COR-L47 (cell line): ENCODE results near the gene STMP1.
"Not testable (repeated sequence)": the region's sequence is repeated elsewhere in the genome, so short reads cannot be mapped to it uniquely, and the experiment has no call there.

Source experiments
- DNase-seq: peaks from one replicate; lab custom pipeline; 2025; lab: John Stamatoyannopoulos, UW

The STMP1 gene

GRCh38 chr7:135665042-135665441 is 2.7 kb downstream of the STMP1 start:
- no peak for DNase-seq

- no peak for DNase-seq
Observed at GRCh38 chr7:135666156-135666555, 3.8 kb downstream of the STMP1 start.

GRCh38 chr7:135666846-135667245 is 4.5 kb downstream of the STMP1 start:
- no peak for DNase-seq

- not testable (repeated sequence) for DNase-seq
Observed at GRCh38 chr7:135667626-135668025, 5.3 kb downstream of the STMP1 start.

GRCh38 chr7:135668852-135669395 is 6.6 kb downstream of the STMP1 start:
- DNase-seq = not testable (repeated sequence)

GRCh38 chr7:135669774-135670173 is 7.5 kb downstream of the STMP1 start:
- DNase-seq = no peak

- no peak for DNase-seq
Observed at GRCh38 chr7:135670179-135670578, 7.9 kb downstream of the STMP1 start.

- peak; percentile 43 for DNase-seq
Observed at GRCh38 chr7:135672560-135673359, 10.4 kb downstream of the STMP1 start.

GRCh38 chr7:135673360-135673706 is 11.0 kb downstream of the STMP1 start:
- DNase-seq = no peak

- peak; percentile 32 for DNase-seq
Observed at GRCh38 chr7:135678612-135679575, 16.6 kb downstream of the STMP1 start.

GRCh38 chr7:135681762-135682161 is 19.4 kb downstream of the STMP1 start:
- DNase-seq = no peak

- peak; percentile 54 for DNase-seq
Observed at GRCh38 chr7:135682191-135682590, 19.9 kb downstream of the STMP1 start.

- no peak for DNase-seq
Observed at GRCh38 chr7:135683609-135684008, 21.3 kb downstream of the STMP1 start.

GRCh38 chr7:135684136-135684535 is 21.8 kb downstream of the STMP1 start:
- DNase-seq = no peak

- no peak for DNase-seq
Observed at GRCh38 chr7:135684699-135685098, 22.4 kb downstream of the STMP1 start.

GRCh38 chr7:135685306-135686084 is 23.2 kb downstream of the STMP1 start:
- DNase-seq = no peak

- DNase-seq = no peak
Observed at GRCh38 chr7:135687466-135687865, 25.2 kb downstream of the STMP1 start.

- DNase-seq = no peak
Observed at GRCh38 chr7:135690566-135690965, 28.3 kb downstream of the STMP1 start.

GRCh38 chr7:135692055-135692454 is 29.7 kb downstream of the STMP1 start:
- DNase-seq = no peak

- DNase-seq = not testable (repeated sequence)
Observed at GRCh38 chr7:135692606-135693005, 30.3 kb downstream of the STMP1 start.

GRCh38 chr7:135693558-135693957 is 31.2 kb downstream of the STMP1 start:
- DNase-seq = no peak
